GM21723 (cell line): ENCODE measurements around the gene PTMA.
A peak's percentile ranks its signal among the peaks of the same experiment; 100 is the strongest.

Experiments
- ATAC-seq: cut with Tn5 transposase; IDR thresholded peaks from one replicate; pipeline ENCODE4 v1.9.1; 2021; ENCODE audit warnings: mild to moderate bottlenecking, moderate library complexity; ENCODE audit not compliant: unreplicated experiment

The PTMA gene

GRCh38 chr2:231674587-231675338 lies 33.6 kb upstream of the PTMA start:
- peak; percentile 22 for ATAC-seq

- ATAC-seq: no peak
Measured at GRCh38 chr2:231676243-231676642, 32.1 kb upstream of the PTMA start.

- ATAC-seq: no peak
Measured at GRCh38 chr2:231677632-231678104, 30.7 kb upstream of the PTMA start.

GRCh38 chr2:231679908-231680284 lies 28.4 kb upstream of the PTMA start:
- ATAC-seq: no peak

GRCh38 chr2:231680285-231680991 lies 27.9 kb upstream of the PTMA start:
- no peak for ATAC-seq

- peak; percentile 62 for ATAC-seq
Measured at GRCh38 chr2:231680992-231681852, 27.1 kb upstream of the PTMA start.

- no peak for ATAC-seq
Measured at GRCh38 chr2:231682603-231683291, 25.6 kb upstream of the PTMA start.

- no peak for ATAC-seq
Measured at GRCh38 chr2:231683292-231684235, 24.8 kb upstream of the PTMA start.

- ATAC-seq: no peak
Measured at GRCh38 chr2:231684314-231685223, 23.8 kb upstream of the PTMA start.

GRCh38 chr2:231685349-231686191 lies 22.8 kb upstream of the PTMA start:
- no peak for ATAC-seq

GRCh38 chr2:231686192-231687100 lies 21.9 kb upstream of the PTMA start:
- ATAC-seq: peak; percentile 10

- peak; percentile 86 for ATAC-seq
Measured at GRCh38 chr2:231687133-231687852, 21.0 kb upstream of the PTMA start.

GRCh38 chr2:231687961-231688360 lies 20.4 kb upstream of the PTMA start:
- ATAC-seq: no peak

GRCh38 chr2:231688719-231689118 lies 19.6 kb upstream of the PTMA start:
- no peak for ATAC-seq

GRCh38 chr2:231689124-231689893 lies 19.0 kb upstream of the PTMA start:
- ATAC-seq: no peak
